Activated CD4-positive, alpha-beta T cell treated with anti-CD3 and anti-CD28 coated beads, Interleukin-10, Interleukin-2, amounts not matched to agents 100 ng/mL and 50 ng/mL, durations not matched to agents 16 hours and 8 hours (primary cell): ENCODE measurements around the gene BLOC1S4.
A peak's percentile ranks its signal among the peaks of the same experiment; 100 is the strongest.

Source experiments
- DNase-seq: peaks from one replicate; pipeline ENCODE4 v3.0.0-alpha.2; 2020

BLOC1S4 gene

GRCh38 chr4:6692806-6693205 is 23.2 kb upstream of the BLOC1S4 start:
- no peak for DNase-seq

- DNase-seq = no peak
Observed at GRCh38 chr4:6693231-6694176, 22.5 kb upstream of the BLOC1S4 start, which contains the start of gene S100P. Gene S100P, plus strand, starts transcription at chr4:6693878. Its CDS starts 55 bp downstream, at chr4:6693933.

GRCh38 chr4:6694177-6694901 is 21.6 kb upstream of the BLOC1S4 start:
- peak; percentile 62 for DNase-seq

- DNase-seq = peak; percentile 84
Observed at GRCh38 chr4:6695660-6696610, 20.0 kb upstream of the BLOC1S4 start.

GRCh38 chr4:6696611-6697010 is 19.4 kb upstream of the BLOC1S4 start:
- DNase-seq = no peak

GRCh38 chr4:6697131-6697530 is 18.8 kb upstream of the BLOC1S4 start:
- no peak for DNase-seq

GRCh38 chr4:6699388-6699787 is 16.6 kb upstream of the BLOC1S4 start:
- DNase-seq = no peak

- no peak for DNase-seq
Observed at GRCh38 chr4:6699903-6700302, 16.1 kb upstream of the BLOC1S4 start.

- peak; percentile 58 for DNase-seq
Observed at GRCh38 chr4:6701371-6701770, 14.6 kb upstream of the BLOC1S4 start.

- DNase-seq = no peak
Observed at GRCh38 chr4:6702761-6703160, 13.2 kb upstream of the BLOC1S4 start.

- DNase-seq = peak; percentile 32
Observed at GRCh38 chr4:6703786-6704185, 12.2 kb upstream of the BLOC1S4 start.

GRCh38 chr4:6705646-6706045 is 10.3 kb upstream of the BLOC1S4 start:
- DNase-seq = peak; percentile 37

GRCh38 chr4:6706173-6706572 is 9.8 kb upstream of the BLOC1S4 start:
- DNase-seq = no peak

GRCh38 chr4:6709230-6710114 is 6.5 kb upstream of the BLOC1S4 start, which contains the start of gene MRFAP1L1:
Gene MRFAP1L1, minus strand, starts transcription at chr4:6709865. Its CDS starts 236 bp downstream, at chr4:6709629.
- DNase-seq = peak; percentile 97

- DNase-seq = no peak
Observed at GRCh38 chr4:6710282-6710681, 5.7 kb upstream of the BLOC1S4 start.

- no peak for DNase-seq
Observed at GRCh38 chr4:6710996-6711395, 5.0 kb upstream of the BLOC1S4 start.

GRCh38 chr4:6714954-6715353 is 1.0 kb upstream of the BLOC1S4 start:
- DNase-seq = no peak

- DNase-seq = no peak
Observed at GRCh38 chr4:6715704-6716017, 313 bp upstream of the BLOC1S4 start.

- no peak for DNase-seq
Observed at GRCh38 chr4:6716958-6717655, 1.1 kb downstream of the BLOC1S4 start.

GRCh38 chr4:6718932-6719610 is 3.1 kb downstream of the BLOC1S4 start:
- no peak for DNase-seq
